KOPT-K1 (cell line): ENCODE results near the gene ZFP37.
"Not testable (repeated sequence)": the region's sequence is repeated elsewhere in the genome, so short reads cannot be mapped to it uniquely, and the experiment has no call there.

Experiments used
- H3K27ac ChIP-seq: fragments of 200-600 bp; sonication (generic); 2 replicates; pipeline ENCODE4 v1.5.1; 2016; ENCODE audit warnings: antibody characterized with exemption, mild to moderate bottlenecking, low read depth, low read length; ENCODE audit not compliant: poor library complexity, severe bottlenecking
- H3K36me3 ChIP-seq: fragments of 200-600 bp; sonication (generic); 2 replicates; pipeline ENCODE4 v1.5.1; 2017; ENCODE audit warnings: antibody characterized with exemption, mild to moderate bottlenecking, low read length, moderate library complexity; ENCODE audit not compliant: insufficient read depth
- H3K9me3 ChIP-seq: fragments of 200-600 bp; sonication (generic); 2 replicates; pipeline ENCODE4 v1.5.1; 2017; ENCODE audit warnings: antibody characterized with exemption, low read length, mild to moderate bottlenecking; ENCODE audit not compliant: insufficient read depth, poor library complexity, severe bottlenecking

Gene ZFP37

DNA sequence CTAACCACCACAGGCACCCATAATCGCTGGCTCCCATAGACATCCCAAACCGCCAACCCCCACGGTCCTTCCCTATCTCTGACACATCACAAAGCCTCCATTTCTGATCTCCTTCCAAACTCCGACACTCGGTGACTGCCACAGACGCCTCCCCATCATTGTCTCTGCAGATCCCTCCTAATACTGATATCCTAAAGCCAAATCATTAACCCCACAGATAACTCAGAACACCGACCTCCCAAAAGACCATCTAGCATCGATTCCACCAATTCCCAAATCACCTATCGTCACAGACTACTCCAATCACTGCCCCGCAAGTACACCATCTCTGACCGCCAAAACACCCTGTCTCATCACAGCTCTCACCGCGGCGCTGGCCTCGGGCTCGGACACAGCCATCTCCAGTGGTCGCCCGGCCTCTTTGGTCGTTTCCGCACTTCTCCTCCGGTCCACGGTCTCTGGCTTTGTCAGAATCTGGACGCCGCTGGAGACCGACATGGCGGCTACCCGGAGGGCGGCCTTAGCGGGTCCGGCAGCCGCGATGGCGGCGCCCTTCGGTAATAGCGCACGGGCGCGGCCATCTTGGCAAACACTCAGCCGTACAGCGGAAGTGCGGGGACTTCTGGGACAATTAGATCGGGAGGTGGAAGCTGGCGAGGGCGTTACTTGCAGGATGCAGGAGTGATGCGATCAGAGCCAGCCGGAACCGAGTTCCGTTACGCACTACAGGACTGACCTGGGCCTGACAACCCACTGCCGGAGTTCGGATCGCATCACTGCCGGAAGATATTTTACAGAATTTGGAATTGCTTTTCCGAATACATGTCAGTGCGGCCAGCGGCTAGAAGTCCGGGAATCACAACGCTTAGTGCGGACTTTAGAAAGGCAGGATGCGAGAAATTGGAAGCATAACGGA lies at the start of gene ZFP37:
Gene ZFP37 (minus strand): TSS at position 534 of the 916 bp plus-strand sequence. CDS start 36 bp downstream, at position 498.
- no peaks in the 10 kb centered on the region for H3K36me3 ChIP-seq
- H3K9me3 ChIP-seq: peaks cover 41% of the 10 kb centered on the region
- peak within 1 kb of the TSS; percentile 60 for H3K27ac ChIP-seq

DNA sequence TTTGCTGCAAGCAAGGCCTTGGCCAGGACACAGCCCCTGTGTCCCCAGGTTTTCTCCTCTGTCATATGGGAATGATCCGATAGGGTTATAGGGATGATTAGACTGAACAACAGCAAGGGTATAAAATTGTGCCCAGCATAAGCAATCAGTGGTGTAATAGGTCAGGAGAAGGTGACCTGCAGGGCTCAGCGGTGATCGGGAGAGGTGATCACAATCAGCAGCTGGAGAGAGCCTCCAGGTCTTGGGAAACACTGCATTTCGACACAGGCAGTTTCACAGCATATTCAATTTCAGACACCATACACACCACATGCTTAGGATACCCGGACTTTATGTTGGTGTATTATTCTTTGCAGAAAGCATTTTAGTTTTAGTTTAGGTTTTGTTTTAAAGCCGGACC lies 48.8 kb upstream of the ZFP37 start:
- H3K9me3 ChIP-seq, H3K36me3 ChIP-seq, H3K27ac ChIP-seq: not testable (repeated sequence)

DNA sequence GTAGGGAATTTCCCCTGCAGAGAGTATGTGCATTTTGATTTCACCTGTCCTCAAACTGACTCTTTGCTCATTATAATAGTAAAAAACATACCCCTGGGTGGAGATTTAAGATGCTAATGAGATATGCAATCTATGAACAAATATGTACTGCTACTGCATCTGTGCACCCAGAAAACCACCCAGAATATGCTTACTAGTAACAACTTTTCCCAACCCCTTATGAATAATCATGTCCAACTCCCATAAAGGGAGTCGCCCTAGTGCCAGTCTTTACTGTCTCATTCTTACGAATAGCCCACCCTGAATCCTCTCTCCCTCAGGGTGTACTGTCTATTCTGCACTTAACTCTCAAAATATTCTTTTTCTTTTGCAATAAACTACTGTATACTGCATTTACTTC lies 39.0 kb upstream of the ZFP37 start:
- Histone ChIP-seq H3K36me3 (no peaks in the 10 kb centered on the region), H3K27ac (no peak overlapping the region)

DNA sequence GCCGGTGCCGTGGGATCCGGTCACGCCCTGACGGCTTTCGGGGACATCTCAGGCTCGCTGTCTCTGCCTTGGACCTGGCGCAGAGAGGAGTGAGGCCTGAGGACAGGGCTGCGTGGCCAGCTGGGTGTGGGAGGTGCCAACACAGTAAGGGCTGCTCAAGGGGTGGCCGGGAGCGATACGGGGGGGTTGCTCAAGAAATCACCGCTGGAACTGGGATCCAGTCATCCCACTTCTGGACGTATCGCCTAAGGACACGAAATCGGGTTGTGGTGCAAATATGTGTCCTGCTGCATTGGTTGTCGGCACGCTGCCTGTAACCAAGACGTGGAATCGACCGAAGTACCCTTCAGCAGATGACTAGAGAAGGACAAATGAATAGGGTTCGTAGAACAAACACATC lies 33.4 kb upstream of the ZFP37 start:
- not testable (repeated sequence) for H3K9me3 ChIP-seq, H3K27ac ChIP-seq, H3K36me3 ChIP-seq

More for the DNA sequence above, 39.0 kb upstream of the ZFP37 start:
- no peaks in the 10 kb centered on the region for H3K9me3 ChIP-seq

DNA sequence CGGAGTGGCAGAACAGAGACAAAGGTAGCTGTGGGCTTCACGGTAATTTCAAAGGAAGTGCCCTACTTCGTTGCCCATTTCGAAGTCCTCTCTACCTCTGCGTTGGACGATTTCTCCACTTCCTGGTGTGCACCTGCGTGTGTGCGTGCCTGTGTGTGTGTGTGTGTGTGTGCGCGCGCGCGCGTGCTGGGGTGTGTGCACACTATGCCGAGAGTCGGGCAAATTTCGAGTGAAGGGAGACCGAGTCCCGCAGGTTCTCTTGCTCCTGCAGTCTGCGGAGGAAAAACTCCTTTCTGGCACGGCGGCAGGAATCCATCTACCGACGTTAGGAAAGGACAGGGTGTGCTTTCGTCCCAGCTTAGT lies 32.6 kb upstream of the ZFP37 start:
- H3K27ac ChIP-seq, H3K9me3 ChIP-seq, H3K36me3 ChIP-seq: not testable (repeated sequence)

DNA sequence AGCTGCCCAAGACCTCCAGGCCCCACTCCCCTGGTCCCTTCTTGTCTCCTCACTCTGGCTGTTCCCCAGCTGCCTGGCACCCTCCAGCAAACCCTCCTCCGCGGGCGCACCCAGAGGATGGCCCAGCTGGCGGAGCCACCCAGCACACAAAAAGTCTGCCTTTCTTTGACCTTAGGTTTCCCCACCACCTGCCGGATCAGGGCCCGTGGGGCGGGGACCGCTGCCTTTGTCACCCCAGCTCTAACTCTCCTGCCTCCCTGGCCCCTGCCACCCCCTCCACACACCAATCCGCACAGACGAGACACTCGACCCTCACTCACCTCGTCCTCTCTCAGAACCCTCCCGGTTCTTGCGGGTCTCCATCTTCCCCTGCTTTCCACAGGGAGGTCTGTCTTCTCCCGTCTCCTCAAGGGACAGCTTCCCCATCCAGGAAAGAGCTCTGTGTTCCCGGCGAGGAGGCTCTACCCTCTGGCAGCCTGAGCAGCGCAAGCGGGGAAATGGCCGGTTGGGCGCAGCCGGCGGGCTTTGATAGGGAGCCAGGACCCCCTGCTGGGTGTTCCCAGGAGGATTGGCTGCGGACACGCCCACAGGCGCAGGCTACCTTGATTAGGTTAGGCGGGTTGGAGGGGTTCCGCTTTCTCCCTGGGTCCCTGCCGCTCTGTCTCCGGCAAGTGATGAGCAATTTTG lies 32.1 kb upstream of the ZFP37 start:
- H3K27ac ChIP-seq, H3K36me3 ChIP-seq, H3K9me3 ChIP-seq: not testable (repeated sequence)

DNA sequence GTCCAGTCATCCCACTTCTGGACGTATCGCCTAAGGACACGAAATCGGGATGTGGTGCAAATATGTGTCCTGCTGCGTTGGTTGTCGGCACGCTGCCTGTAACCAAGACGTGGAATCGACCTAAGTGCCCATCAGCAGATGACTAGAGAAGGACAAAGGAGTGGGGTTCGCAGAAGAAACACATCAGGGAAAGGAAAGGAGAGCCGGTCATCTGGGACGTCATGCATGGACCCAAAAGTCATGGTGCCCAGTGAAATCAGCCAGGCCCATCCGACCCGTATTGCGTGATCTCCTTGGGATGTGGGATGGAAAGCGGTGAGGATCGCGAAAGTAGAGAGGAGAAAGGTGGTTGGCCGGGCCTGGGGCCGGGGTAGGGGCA lies 6.4 kb upstream of the ZFP37 start:
- H3K9me3 ChIP-seq: peaks cover 10% of the 10 kb centered on the region
- H3K27ac ChIP-seq, H3K36me3 ChIP-seq: not testable (repeated sequence)

DNA sequence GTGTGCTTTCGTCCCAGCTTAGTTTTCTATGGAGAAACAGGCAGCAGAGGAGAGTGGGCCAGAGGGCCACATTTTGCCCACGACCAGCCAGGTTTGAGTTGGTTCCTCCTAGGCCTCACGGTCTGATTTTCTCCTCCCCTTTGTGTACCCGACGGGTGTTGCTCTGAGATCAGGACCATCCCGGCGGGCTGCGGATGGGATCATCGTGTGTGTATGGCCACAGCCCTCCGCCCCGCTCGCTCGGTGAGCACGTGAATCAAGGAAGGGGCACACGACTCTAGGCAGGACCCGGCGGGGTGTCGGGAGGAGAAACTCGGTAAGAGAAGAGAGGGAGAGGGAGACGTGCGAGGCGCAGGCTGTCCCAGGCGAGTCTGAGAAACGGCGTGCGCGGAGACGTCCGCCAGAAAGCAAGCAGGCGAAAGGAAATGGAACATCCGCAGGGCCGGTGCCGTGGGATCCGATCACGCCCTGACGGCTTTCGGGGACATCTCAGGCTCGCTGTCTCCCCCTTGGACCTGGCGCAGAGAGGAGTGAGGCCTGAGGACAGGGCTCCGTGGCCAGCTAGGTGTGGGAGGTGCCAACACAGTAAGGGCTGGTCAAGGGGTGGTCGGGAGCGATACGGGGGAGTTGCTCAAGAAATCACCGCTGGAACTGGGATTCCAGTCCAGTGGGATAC lies 5.9 kb upstream of the ZFP37 start:
- H3K27ac ChIP-seq, H3K36me3 ChIP-seq: not testable (repeated sequence)
- peaks cover 10% of the 10 kb centered on the region for H3K9me3 ChIP-seq

DNA sequence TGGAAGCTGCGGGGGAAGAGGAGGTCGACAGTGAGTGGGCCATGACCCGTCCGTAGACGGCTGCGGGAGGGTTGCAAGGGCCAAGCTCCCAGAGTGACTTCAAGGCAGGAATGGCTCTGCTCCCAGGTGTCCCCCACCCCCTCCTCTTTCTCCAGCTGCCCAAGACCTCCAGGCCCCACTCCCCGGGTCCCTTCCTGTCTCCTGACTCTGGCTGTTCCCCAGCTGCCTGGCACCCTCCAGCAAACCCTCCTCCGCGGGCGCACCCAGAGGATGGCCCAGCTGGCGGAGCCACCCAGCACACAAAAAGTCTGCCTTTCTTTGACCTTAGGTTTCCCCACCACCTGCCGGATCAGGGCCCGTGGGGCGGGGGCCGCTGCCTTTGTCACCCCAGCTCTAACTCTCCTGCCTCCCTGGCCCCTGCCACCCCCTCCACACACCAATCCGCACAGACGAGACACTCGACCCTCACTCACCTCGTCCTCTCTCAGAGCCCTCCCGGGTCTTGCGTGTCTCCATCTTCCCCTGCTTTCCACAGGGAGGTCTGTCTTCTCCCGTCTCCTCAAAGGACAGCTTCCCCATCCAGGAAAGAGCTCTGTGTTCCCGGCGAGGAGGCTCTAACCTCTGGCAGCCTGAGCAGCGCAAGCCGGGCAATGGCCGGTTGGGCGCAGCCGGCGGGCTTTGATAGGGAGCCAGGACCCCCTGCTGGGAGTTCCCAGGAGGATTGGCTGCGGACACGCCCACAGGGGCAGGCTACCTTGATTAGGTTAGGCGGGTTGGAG lies 4.7 kb upstream of the ZFP37 start:
- H3K36me3 ChIP-seq, H3K27ac ChIP-seq: not testable (repeated sequence)
- peaks cover 10% of the 10 kb centered on the region for H3K9me3 ChIP-seq

DNA sequence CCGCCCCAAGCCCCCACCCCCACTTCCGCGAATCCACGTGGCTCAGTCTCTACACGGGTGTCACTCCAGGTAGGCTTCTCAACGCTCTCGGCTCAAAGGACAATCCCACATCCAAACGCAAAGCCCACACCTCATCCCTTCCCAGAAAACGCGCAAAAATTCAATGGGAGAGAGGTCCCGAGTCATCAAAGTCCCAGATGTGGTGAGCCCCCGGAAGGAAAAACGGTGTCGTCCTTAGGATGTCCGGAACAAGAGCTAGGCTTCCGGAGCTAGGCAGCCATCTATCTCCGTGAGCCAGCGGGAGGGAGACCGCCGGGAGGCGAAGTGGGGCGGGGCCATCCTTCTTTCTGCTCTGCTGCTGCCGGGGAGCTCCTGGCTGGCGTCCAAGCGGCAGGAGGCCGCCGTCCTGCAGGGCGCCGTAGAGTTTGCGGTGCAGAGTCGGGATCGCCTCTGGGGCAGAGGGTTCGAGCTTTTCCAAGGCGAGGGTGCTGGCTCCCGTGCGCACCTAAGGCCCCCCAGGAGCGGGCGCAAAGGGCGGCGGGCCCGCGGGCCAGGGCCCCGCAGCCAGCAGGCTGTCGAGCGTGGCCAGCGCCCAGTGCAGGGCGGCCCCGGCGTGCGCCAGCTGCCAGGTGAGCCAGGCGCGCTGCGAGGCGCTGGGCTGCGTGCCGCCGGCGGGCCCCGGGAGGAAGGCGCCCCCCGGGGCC lies 3.2 kb upstream of the ZFP37 start:
- not testable (repeated sequence) for H3K36me3 ChIP-seq, H3K27ac ChIP-seq
- peaks cover 14% of the 10 kb centered on the region for H3K9me3 ChIP-seq

DNA sequence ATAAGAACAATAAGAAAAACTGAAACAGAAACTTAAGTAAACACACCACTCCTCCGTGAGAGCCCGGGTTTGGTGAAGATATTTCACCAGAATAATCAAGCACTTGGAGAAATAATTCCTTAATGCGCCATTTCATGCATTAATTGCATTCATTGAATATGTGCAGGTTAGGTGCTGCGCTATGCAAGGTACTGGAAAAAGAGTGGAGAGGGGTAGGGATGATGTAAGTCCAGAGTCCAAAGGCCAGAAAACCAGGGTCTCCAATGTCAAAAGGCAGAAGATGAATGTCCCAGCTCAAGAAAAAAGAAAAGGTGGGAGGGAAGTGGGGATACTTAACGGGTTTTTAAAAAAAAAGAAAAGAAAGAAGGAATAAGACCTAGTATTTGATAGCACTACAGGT lies 669 bp upstream of the ZFP37 start:
- no peaks in the 10 kb centered on the region for H3K36me3 ChIP-seq
- H3K27ac ChIP-seq: peak overlapping the region; percentile 60
- H3K9me3 ChIP-seq: peaks cover 34% of the 10 kb centered on the region

DNA sequence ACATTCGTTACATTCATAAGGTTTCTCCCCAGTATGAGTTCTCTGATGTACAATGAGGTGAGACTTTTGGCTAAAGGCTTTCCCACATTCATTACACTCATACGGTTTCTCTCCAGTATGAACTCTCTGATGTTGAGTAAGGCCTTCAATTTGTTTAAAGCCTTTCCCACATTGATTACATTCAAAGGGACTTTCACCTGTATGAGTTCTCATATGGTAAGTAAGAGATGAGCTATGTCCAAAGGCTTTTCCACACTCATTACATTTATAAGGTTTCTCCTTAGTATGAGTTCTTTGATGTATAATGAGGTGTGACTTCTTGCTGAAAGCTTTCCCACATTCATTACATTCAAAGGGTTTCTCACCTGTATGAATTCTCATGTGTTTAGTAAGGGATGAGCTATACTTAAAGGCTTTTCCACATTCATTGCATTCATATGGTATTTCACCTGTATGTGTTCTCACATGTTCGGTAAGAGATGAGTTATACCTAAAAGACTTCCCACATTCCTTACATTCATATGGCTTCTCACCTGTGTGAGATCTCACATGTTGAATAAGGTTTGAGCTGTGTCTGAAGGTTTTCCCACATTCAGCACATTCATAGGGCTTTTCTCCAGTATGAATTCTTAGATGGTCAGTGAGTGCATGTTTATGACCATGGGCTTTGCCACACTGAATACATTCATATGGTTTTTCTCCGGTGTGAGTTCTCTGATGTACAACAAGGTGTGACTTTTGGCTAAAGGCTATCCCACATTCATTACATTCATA lies 13.5 kb downstream of the ZFP37 start:
- Histone ChIP-seq H3K36me3 (peaks cover 57% of the 10 kb centered on the region), H3K27ac (no peak overlapping the region), H3K9me3 (peaks cover 95% of the 10 kb centered on the region)

DNA sequence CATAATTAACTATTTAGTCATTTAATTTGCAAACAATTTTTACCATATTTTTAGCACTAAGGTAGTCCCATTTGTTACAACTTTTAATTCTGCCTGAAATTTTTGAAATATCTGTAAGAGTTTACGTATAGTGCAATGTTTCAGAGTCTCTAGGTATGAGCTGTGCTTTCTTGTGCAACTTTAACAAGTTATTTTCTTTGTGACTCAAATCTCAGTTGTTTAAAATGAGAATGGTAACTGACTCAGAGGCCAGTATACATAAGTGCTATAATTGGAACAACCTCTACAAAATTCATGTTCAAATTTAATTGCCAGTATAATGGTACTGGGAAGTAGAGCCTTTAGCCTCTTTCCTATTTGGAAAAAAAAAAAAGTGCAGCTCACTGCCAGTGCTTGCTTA lies 30.3 kb downstream of the ZFP37 start:
- Histone ChIP-seq H3K27ac (no peak overlapping the region), H3K36me3 (no peaks in the 10 kb centered on the region), H3K9me3 (peaks cover 4% of the 10 kb centered on the region)

DNA sequence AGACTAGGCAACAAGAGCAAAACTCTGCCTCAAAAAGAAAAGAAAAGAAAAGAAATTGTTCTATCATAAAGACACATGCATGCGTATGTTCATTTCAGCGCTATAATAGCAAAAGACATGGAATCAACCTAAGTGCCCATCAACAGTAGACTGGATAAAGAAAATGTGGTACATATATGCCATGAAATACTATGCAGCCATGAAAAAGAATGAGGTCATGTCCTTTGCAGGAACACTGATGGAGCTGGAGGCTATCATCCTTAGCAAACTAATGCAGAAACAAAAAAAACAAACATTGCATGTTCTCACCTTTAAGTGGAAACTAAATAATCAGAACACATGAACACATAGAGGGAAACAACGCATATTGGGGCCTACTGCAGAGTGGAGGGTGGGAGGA lies 38.3 kb downstream of the ZFP37 start:
- Histone ChIP-seq H3K36me3 (no peaks in the 10 kb centered on the region), H3K9me3 (peaks cover 8% of the 10 kb centered on the region), H3K27ac (no peak overlapping the region)
